Thyroid gland (tissue), 4 donors: Measurements from ENCODE around the gene PLEKHG4.

Experiments used
- POLR2A ChIP-seq, 2 donors: fragments of 450-650 bp; IDR thresholded peaks; one replicate each; pipeline ENCODE4 v1.6.1; 2017; ENCODE audit warnings: antibody characterized with exemption in 2 of 2, mild to moderate bottlenecking in 2 of 2, moderate library complexity in 1 of 2
- TF ChIP-seq, protein P1 (sequence below), 6 experiments: fragments of 200-600 bp in 3 of 6; fragments of 450-650 bp in 3 of 6; sonication (generic) in 3 of 6; IDR thresholded peaks; one replicate each; pipeline ENCODE4 v1.5.1; 2016 to 2019; ENCODE audit warnings: antibody characterized with exemption in 6 of 6, mild to moderate bottlenecking in 2 of 6, inconsistent platforms in 1 of 6, moderate library complexity in 1 of 6

GRCh38 chr16:67264277-67264676 lies 15.1 kb upstream of the PLEKHG4 start:
- TF ChIP-seq, protein P1, sequence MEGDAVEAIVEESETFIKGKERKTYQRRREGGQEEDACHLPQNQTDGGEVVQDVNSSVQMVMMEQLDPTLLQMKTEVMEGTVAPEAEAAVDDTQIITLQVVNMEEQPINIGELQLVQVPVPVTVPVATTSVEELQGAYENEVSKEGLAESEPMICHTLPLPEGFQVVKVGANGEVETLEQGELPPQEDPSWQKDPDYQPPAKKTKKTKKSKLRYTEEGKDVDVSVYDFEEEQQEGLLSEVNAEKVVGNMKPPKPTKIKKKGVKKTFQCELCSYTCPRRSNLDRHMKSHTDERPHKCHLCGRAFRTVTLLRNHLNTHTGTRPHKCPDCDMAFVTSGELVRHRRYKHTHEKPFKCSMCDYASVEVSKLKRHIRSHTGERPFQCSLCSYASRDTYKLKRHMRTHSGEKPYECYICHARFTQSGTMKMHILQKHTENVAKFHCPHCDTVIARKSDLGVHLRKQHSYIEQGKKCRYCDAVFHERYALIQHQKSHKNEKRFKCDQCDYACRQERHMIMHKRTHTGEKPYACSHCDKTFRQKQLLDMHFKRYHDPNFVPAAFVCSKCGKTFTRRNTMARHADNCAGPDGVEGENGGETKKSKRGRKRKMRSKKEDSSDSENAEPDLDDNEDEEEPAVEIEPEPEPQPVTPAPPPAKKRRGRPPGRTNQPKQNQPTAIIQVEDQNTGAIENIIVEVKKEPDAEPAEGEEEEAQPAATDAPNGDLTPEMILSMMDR (IDR thresholded peaks at IDR 0.05): no peak
- TF ChIP-seq POLR2A (IDR thresholded peaks at IDR 0.05): no peak
